ENCODE results near the gene SRRD. TPM values are rescaled to one million over a fixed set of nuclear protein-coding genes. Genes with fewer than 3 reads are reported as not detected.
A peak's percentile ranks its signal among the peaks of the same experiment; 100 is the strongest.

Gene SRRD
- total and polyA plus RNA-seq, 2 of the 13 experiments (the other 11 are each of a cell fraction or from before 2014, with no cell fraction given) = 22.8 to 36.6 TPM

DNA sequence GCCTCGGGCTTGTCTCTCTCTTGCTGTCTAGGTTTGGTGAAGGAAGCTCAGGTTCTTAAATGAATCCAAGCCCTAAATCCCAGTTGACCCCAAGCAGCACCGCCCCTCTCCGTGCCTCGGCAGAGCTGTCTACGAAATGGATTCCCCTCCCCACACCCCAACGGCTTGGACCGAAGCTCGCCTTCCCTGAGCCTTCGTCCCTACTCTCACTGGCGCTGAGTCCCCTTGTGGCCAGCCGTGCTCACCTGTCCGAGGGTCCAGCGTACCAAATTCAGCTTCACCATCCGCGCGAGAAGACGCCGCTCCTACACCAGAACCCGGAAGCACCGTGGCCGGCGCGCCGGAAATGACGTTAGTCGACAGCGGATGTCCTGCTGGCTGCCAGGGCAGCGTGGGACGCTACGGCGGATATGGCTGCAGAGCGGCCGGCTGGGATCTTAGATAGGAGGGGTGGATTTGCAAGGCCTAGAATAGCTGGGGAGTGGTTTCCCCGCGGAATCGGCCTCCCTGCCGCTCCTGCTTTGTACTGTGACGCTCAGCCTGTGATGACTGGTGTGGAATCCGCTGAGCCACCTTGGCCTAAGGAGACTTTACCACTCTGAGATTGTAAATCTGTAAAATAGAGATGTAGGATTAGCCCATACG is 28.6 kb downstream of the SRRD start, which contains the start of gene TFIP11 (continued):
- TF ChIP-seq, protein P1, sequence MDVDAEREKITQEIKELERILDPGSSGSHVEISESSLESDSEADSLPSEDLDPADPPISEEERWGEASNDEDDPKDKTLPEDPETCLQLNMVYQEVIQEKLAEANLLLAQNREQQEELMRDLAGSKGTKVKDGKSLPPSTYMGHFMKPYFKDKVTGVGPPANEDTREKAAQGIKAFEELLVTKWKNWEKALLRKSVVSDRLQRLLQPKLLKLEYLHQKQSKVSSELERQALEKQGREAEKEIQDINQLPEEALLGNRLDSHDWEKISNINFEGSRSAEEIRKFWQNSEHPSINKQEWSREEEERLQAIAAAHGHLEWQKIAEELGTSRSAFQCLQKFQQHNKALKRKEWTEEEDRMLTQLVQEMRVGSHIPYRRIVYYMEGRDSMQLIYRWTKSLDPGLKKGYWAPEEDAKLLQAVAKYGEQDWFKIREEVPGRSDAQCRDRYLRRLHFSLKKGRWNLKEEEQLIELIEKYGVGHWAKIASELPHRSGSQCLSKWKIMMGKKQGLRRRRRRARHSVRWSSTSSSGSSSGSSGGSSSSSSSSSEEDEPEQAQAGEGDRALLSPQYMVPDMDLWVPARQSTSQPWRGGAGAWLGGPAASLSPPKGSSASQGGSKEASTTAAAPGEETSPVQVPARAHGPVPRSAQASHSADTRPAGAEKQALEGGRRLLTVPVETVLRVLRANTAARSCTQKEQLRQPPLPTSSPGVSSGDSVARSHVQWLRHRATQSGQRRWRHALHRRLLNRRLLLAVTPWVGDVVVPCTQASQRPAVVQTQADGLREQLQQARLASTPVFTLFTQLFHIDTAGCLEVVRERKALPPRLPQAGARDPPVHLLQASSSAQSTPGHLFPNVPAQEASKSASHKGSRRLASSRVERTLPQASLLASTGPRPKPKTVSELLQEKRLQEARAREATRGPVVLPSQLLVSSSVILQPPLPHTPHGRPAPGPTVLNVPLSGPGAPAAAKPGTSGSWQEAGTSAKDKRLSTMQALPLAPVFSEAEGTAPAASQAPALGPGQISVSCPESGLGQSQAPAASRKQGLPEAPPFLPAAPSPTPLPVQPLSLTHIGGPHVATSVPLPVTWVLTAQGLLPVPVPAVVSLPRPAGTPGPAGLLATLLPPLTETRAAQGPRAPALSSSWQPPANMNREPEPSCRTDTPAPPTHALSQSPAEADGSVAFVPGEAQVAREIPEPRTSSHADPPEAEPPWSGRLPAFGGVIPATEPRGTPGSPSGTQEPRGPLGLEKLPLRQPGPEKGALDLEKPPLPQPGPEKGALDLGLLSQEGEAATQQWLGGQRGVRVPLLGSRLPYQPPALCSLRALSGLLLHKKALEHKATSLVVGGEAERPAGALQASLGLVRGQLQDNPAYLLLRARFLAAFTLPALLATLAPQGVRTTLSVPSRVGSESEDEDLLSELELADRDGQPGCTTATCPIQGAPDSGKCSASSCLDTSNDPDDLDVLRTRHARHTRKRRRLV (CRISPR knock-in tag; IDR thresholded peaks at IDR 0.05) = 0 out of 2 replicates have a peak, but pooled peaks have one; percentile 55
- TF ChIP-seq, protein P2, sequence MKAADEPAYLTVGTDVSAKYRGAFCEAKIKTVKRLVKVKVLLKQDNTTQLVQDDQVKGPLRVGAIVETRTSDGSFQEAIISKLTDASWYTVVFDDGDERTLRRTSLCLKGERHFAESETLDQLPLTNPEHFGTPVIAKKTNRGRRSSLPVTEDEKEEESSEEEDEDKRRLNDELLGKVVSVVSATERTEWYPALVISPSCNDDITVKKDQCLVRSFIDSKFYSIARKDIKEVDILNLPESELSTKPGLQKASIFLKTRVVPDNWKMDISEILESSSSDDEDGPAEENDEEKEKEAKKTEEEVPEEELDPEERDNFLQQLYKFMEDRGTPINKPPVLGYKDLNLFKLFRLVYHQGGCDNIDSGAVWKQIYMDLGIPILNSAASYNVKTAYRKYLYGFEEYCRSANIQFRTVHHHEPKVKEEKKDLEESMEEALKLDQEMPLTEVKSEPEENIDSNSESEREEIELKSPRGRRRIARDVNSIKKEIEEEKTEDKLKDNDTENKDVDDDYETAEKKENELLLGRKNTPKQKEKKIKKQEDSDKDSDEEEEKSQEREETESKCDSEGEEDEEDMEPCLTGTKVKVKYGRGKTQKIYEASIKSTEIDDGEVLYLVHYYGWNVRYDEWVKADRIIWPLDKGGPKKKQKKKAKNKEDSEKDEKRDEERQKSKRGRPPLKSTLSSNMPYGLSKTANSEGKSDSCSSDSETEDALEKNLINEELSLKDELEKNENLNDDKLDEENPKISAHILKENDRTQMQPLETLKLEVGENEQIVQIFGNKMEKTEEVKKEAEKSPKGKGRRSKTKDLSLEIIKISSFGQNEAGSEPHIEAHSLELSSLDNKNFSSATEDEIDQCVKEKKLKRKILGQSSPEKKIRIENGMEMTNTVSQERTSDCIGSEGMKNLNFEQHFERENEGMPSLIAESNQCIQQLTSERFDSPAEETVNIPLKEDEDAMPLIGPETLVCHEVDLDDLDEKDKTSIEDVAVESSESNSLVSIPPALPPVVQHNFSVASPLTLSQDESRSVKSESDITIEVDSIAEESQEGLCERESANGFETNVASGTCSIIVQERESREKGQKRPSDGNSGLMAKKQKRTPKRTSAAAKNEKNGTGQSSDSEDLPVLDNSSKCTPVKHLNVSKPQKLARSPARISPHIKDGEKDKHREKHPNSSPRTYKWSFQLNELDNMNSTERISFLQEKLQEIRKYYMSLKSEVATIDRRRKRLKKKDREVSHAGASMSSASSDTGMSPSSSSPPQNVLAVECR (CRISPR knock-in tag; IDR thresholded peaks at IDR 0.05; ENCODE audit: borderline replicate concordance) = peak; percentile 99
- peak; percentile 73 for TF ChIP-seq MED1 (CRISPR knock-in tag; IDR thresholded peaks at IDR 0.05)
- TF ChIP-seq FOXC1 (CRISPR knock-in tag; IDR thresholded peaks at IDR 0.05; ENCODE audit: borderline replicate concordance) = no peak; the same call in 1 of the 2 replicates
- TF ChIP-seq PAF1 (CRISPR knock-in tag; IDR thresholded peaks at IDR 0.05) = no peak
- no peak for TF ChIP-seq HOXA7 (CRISPR knock-in tag; IDR thresholded peaks at IDR 0.05)
- TF ChIP-seq ZNF224 (CRISPR knock-in tag; IDR thresholded peaks at IDR 0.05) = 0 out of 2 replicates have a peak, but pooled peaks have one; percentile 66
- TF ChIP-seq GABPA (IDR thresholded peaks at IDR 0.05; ENCODE audit: low read depth, low read length) = peak; percentile 99
- peak; percentile 100 for TF ChIP-seq GABPA (CRISPR knock-in tag; IDR thresholded peaks at IDR 0.05; ENCODE audit: low read depth)
- 0 out of 2 replicates have a peak, but pooled peaks have one; percentile 20 for TF ChIP-seq RARA (CRISPR knock-in tag; IDR thresholded peaks at IDR 0.05)
- peak; percentile 90; the same call in 1 of the 2 replicates for TF ChIP-seq ZNF44 (CRISPR knock-in tag; IDR thresholded peaks at IDR 0.05)
- TF ChIP-seq, protein P3, sequence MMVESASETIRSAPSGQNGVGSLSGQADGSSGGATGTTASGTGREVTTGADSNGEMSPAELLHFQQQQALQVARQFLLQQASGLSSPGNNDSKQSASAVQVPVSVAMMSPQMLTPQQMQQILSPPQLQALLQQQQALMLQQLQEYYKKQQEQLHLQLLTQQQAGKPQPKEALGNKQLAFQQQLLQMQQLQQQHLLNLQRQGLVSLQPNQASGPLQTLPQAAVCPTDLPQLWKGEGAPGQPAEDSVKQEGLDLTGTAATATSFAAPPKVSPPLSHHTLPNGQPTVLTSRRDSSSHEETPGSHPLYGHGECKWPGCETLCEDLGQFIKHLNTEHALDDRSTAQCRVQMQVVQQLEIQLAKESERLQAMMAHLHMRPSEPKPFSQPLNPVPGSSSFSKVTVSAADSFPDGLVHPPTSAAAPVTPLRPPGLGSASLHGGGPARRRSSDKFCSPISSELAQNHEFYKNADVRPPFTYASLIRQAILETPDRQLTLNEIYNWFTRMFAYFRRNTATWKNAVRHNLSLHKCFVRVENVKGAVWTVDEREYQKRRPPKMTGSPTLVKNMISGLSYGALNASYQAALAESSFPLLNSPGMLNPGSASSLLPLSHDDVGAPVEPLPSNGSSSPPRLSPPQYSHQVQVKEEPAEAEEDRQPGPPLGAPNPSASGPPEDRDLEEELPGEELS (CRISPR knock-in tag; IDR thresholded peaks at IDR 0.05) = peak; percentile 37
- TF ChIP-seq PHB2 (IDR thresholded peaks at IDR 0.05; ENCODE audit: partially characterized antibody) = no peak
- TF ChIP-seq RFX5 (IDR thresholded peaks at IDR 0.05; ENCODE audit: low read depth, low read length) = peak; percentile 10; the same call in 1 of the 2 replicates
- no peak; the same call in 1 of the 2 replicates for TF ChIP-seq PHF21A (CRISPR knock-in tag; IDR thresholded peaks at IDR 0.05)
- no peak for TF ChIP-seq ZNF335 (CRISPR knock-in tag; IDR thresholded peaks at IDR 0.05)
- TF ChIP-seq MXI1 (IDR thresholded peaks at IDR 0.05; ENCODE audit: borderline replicate concordance, low read depth, low read length) = peak; percentile 96
- TF ChIP-seq FOXP1 (IDR thresholded peaks at IDR 0.05) = no peak
- TF ChIP-seq FOXP1 (CRISPR knock-in tag; IDR thresholded peaks at IDR 0.05) = no peak
- TF ChIP-seq ZNF263 (CRISPR knock-in tag; IDR thresholded peaks at IDR 0.05) = peak; percentile 75
- peak; percentile 85 for TF ChIP-seq YEATS4 (CRISPR knock-in tag; IDR thresholded peaks at IDR 0.05; ENCODE audit: borderline replicate concordance)
